ENCODE data around the gene DNAH8. TPM values are rescaled to one million over a fixed set of nuclear protein-coding genes. Genes with fewer than 3 reads are reported as not detected.

Gene DNAH8
- total RNA-seq, 4 donors from 2014 or later: 0.22 TPM; not detected in 3

DNA sequence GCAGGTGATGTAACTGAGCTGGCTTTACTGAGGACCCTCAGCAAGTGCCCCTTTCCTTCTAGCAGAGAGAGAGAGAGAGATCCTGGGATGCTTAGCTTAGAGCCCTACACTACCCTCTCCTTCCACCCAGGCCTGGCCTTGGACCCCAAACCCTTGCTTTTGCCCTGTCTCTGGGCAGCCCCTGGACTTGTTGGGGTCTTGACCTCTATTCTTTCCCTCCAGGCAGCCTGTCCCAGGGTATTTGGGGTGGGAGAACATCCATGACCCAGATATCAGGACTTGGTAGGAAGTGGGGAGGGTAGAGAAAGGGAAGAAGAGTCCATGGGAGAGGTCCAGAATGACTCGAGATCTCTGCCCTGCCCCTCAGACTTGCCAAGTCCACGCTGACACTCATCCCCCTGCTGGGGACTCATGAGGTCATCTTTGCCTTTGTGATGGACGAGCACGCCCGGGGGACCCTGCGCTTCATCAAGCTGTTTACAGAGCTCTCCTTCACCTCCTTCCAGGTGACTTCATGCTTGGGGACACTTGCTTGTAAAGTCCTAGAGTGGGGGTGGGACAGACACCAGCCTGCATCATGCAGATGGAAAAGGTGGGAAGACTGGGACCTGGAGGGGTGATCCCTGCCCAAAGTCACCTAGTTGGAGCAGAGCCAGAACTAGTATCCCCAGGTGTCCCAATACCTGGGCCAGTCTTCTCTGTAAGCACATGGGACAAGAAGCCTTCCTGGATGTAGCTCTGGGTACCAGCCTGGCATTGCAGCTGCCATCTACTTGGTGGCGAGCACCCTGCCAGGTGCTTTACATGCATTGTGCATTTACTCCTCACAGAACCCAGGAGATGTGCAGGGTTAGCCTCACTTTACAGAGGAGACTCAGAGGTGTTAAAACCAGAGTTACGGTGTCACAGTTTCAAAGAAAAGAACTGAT, 364.4 kb downstream of the DNAH8 start:
- Histone ChIP-seq H3K36me3 (no peaks in the 10 kb centered on the region), H3K4me3 (no peak overlapping the region), H3K9me3 (no peaks in the 10 kb centered on the region), H3K4me1 (no peaks in the 10 kb centered on the region), H3K27ac (no peak overlapping the region), H3K27me3 (peaks cover 0 to 23% of the 10 kb centered on the region in 2 donors)
- TF ChIP-seq, protein P1, sequence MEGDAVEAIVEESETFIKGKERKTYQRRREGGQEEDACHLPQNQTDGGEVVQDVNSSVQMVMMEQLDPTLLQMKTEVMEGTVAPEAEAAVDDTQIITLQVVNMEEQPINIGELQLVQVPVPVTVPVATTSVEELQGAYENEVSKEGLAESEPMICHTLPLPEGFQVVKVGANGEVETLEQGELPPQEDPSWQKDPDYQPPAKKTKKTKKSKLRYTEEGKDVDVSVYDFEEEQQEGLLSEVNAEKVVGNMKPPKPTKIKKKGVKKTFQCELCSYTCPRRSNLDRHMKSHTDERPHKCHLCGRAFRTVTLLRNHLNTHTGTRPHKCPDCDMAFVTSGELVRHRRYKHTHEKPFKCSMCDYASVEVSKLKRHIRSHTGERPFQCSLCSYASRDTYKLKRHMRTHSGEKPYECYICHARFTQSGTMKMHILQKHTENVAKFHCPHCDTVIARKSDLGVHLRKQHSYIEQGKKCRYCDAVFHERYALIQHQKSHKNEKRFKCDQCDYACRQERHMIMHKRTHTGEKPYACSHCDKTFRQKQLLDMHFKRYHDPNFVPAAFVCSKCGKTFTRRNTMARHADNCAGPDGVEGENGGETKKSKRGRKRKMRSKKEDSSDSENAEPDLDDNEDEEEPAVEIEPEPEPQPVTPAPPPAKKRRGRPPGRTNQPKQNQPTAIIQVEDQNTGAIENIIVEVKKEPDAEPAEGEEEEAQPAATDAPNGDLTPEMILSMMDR (IDR thresholded peaks at IDR 0.05): no peak
- no peak for TF ChIP-seq POLR2A (IDR thresholded peaks at IDR 0.05)
- TF ChIP-seq EP300 (IDR thresholded peaks at IDR 0.05): no peak
- 71 to 81% methylated on average over 8 of the region's 8 CpGs for WGBS, 2 donors
- DNase-seq (ENCODE audit: low spot score in 2 of 2): no peak

Small RNAs within 50 kb of the gene (small RNA-seq; reads per million reads assigned to genes)
- gene AL034345.1 (not detected), gene RF00393 (not detected)

Other genes with a start within 250 kb of the DNAH8 start
- 10 to 100 TPM in 3 of 4 donors, 1 to 10 TPM in 1; 7.5 to 23.9 (median 10.7) TPM for gene BTBD9, start 75.4 kb upstream of the DNAH8 start, total RNA-seq
- 100 to 1,000 TPM in 2 of 4 donors, 10 to 100 TPM in 2; 69.6 to 118 (median 86.3) TPM for gene GLO1, start 12.2 kb upstream of the DNAH8 start, total RNA-seq

Data from tibial nerve (tissue), 4 donors.